Bronchial epithelial cell (primary cell): ENCODE measurements around the gene FBXW4. TPM values are rescaled to one million over a fixed set of nuclear protein-coding genes. Genes with fewer than 3 reads are reported as not detected.

Experiments used
- DNase-seq: peaks from one replicate; pipeline ENCODE4 v3.0.0-alpha.2; 2010; ENCODE audit warnings: low read depth
- FAIRE-seq: peaks from 2 replicates; lab custom pipeline; 2011; peaks lifted over from hg19 to GRCh38; lab: Jason Lieb, UNC
- H3K27me3 ChIP-seq: 2 replicates; pipeline ENCODE4 v1.5.1; 2011; ENCODE audit warnings: low read length; ENCODE audit not compliant: control insufficient read depth, insufficient read depth
- H3K36me3 ChIP-seq: 2 replicates; pipeline ENCODE4 v1.5.1; 2011; ENCODE audit warnings: low read length; ENCODE audit not compliant: control insufficient read depth, insufficient read depth
- H3K4me3 ChIP-seq: 2 replicates; pipeline ENCODE4 v1.5.1; 2011; ENCODE audit warnings: mild to moderate bottlenecking, low read depth, low read length, control low read depth
- CTCF ChIP-seq: IDR thresholded peaks from 2 replicates; pipeline ENCODE4 v1.5.1; 2011; ENCODE audit warnings: mild to moderate bottlenecking, moderate library complexity, low read length, control low read depth, inconsistent platforms; ENCODE audit not compliant: insufficient read depth, severe bottlenecking
- total RNA-seq: library from RNA; depleted of rRNA; stranded (reverse); fragments of >200 nt; gene quantifications from 2 replicates; pipeline ENCODE4 v1.2.1, GENCODE V29; 2014

FBXW4 gene
- total RNA-seq, 1 donor from 2014 or later = 49.5 TPM

- Histone ChIP-seq H3K4me3 (no peak overlapping the region), H3K27me3 (no peaks in the 10 kb centered on the region), H3K36me3 (peaks cover 21% of the 10 kb centered on the region)
- DNase-seq = no peak
- TF ChIP-seq CTCF = no peak
- no peak for FAIRE-seq
Measured at GRCh38 chr10:101666083-101666482, 28.9 kb downstream of the FBXW4 start.

- TF ChIP-seq CTCF = no peak
- no peak for FAIRE-seq
- DNase-seq = no peak
- Histone ChIP-seq H3K4me3 (no peak overlapping the region), H3K27me3 (no peaks in the 10 kb centered on the region), H3K36me3 (peaks cover 23% of the 10 kb centered on the region)
Measured at GRCh38 chr10:101663097-101663496, 31.9 kb downstream of the FBXW4 start.

- TF ChIP-seq CTCF = no peak
- Histone ChIP-seq H3K36me3 (peaks cover 23% of the 10 kb centered on the region), H3K27me3 (no peaks in the 10 kb centered on the region), H3K4me3 (no peak overlapping the region)
- FAIRE-seq = no peak
- DNase-seq = no peak
Measured at GRCh38 chr10:101660256-101660655, 34.7 kb downstream of the FBXW4 start.

DNA sequence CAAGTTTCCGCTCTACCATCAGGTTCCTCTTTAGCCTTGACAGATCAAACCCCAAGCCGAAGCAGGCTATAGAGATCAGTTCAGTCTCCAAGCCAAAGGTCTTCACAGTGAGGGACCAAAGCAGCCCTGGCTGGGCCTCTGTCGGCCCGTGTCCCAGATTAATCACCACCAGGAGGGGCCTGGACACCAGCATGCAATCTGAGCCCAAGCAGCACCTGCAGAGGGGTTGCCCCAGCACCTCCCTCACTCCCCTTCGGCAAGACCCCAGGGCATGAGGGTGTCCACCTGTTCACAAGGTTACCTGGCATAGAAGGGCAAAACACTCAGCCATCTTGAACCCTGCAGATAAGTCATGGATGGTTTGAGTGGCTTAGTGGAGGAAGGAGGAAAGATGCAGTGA is 36.0 kb downstream of the FBXW4 start:
- Histone ChIP-seq H3K36me3 (peaks cover 22% of the 10 kb centered on the region), H3K27me3 (no peaks in the 10 kb centered on the region), H3K4me3 (no peak overlapping the region)
- DNase-seq = no peak
- FAIRE-seq = no peak
- TF ChIP-seq CTCF = no peak

DNA sequence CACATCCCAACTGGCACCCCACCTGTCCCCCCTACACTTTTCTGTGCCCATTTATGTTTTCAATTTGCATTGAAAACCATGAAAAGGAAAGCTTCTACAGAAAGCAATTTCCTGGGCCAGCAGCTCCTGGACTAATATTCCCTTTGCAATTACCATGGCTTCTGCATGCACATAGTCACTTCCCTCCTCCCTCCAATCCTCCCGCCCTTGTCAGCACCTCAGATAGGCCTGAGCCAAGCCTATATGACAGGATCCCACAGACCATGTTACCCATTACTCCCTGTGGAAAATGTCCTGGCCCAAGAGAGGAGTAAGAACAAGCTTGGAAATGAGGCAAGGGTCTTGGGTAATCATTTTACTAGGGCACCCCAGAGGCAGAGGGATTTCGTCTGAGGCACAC is 38.1 kb downstream of the FBXW4 start:
- no peak for FAIRE-seq
- TF ChIP-seq CTCF = no peak
- peaks cover 14% of the 10 kb centered on the region for H3K36me3 ChIP-seq
- no peak overlapping the region for H3K4me3 ChIP-seq
- no peak for DNase-seq
- H3K27me3 ChIP-seq = no peaks in the 10 kb centered on the region

DNA sequence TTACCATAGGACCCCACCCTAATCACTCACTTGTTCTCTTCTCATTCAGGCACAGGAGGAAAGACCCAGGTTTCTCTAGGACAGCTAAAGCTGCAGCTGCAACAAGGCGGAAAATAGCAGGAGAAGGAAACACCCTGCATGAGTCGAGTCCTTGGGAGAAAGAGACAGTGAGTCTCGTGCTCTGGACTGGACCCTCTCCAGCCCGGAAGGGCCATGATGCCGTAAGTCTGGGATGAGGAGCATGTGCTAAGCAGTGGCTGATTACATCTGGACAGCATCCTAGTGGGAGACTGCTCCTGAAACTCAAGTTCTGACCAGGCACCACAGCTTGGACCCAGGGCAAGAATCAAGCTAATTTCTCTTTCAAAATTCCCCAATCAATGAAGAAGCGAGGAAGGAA is 39.4 kb downstream of the FBXW4 start:
- peaks cover 8% of the 10 kb centered on the region for H3K36me3 ChIP-seq
- peak; percentile 70 for FAIRE-seq

More for the DNA sequence above, 39.4 kb downstream of the FBXW4 start:
- Histone ChIP-seq H3K4me3 (no peak overlapping the region), H3K27me3 (no peaks in the 10 kb centered on the region)
- no peak for TF ChIP-seq CTCF
- DNase-seq = no peak
